Stimulated activated CD8-positive, alpha-beta memory T cell treated with anti-CD3 and anti-CD28 coated beads, Interleukin-15, amount 100 ng/mL, for 24 hours (primary cell): Measurements from ENCODE around the gene CCDC88C.

Experiments used
- DNase-seq: peaks from one replicate; pipeline ENCODE4 v3.0.0-alpha.2; 2020; ENCODE audit warnings: low read depth

The CCDC88C gene

DNA sequence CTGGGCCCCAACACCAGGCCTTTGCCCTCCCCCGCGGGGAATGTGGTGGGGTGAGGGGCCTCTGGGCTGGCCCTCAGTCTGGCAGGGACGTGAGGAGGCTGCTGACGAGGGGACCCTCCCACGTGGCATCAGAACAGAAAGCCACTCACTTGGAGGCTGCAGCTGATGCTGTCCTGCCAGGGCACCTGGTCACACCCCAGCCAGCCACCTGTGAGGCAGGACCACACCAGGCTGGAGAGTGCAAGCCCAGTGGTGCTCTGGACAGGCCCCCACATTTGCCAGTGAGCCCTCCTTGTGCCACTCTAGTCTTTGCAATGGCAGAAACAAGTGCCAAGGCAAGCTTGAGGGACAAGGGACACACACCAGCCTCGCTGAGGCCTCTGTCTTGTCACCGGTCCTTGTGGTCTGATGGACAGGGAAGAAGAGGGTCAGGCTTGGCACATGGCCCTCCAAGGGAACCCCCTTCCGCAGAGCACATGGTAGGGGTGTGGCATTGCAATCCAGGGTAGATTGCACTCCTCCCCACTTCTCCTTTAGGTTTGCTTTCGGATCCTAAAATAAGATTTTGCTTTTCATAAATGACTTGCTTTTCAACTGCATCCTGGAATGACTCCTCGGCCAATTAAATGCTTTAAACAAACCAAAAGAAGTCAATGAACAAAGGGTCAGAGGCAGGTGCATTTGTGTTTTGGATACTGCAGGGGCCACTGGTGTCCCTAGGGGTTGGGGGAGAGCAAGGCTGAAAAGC, 53.7 kb downstream of the CCDC88C start:
- DNase-seq, result no peak

DNA sequence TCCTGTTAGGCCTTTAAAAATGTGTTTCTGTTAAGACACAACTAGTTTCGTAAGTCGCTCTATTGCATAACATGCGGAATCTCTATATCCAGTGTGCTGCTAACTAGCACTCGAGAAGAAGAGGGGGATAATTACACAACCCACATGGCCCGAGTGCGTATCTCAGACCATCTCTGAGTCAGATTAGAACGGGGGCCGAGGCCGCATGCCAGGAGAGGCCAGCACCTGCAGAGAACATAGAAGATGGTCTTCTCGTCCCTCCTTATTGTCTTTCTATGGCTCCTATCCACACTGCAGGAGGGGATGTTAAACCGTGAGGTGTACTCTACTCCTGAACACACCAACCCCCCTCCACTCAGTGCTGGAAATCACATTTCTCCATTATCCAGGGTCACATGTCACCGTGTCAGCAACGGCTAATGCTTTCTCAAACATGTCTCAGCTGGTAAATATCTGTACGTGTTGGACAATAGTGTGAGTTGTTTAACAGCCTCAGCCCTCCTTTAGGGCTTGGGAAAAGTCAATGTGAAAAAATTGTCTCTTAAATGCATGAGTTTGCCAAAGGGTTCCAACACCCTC, 56.3 kb downstream of the CCDC88C start:
- no peak for DNase-seq

- no peak for DNase-seq
Observed at GRCh38 chr14:91360490-91361232, 57.0 kb downstream of the CCDC88C start.

DNA sequence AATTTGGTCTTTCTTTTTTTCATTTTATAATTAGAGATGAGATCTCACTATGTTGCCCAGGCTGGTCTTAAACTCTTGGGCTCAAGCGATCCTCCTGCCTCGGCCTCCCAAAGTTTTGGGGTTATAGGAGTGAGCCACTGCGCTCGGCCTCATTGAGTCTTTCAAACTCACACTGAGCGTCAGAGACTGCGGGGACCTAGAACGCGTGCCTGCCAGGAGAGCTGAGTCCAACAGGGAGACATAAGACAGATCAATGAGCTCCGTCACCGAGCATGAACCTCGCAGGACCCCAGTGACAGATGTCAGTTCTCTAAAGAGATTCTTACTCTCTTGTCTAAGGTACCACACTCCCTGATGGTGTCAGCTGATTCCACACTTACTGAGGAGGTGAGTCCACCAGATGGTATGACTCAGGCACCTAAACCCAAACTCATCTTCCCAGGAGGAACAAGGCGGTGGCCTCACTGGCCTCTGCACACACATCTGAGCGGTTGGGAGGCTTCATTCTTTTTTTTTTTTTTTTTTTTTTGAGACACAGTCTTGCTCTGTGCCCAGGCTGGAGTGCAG, 58.9 kb downstream of the CCDC88C start:
- DNase-seq, result no peak

GRCh38 chr14:91358025-91358319, 59.6 kb downstream of the CCDC88C start:
- no peak for DNase-seq

GRCh38 chr14:91357272-91358024, 60.2 kb downstream of the CCDC88C start:
- no peak for DNase-seq

- no peak for DNase-seq
Observed at GRCh38 chr14:91356181-91356763, 61.3 kb downstream of the CCDC88C start.

DNA sequence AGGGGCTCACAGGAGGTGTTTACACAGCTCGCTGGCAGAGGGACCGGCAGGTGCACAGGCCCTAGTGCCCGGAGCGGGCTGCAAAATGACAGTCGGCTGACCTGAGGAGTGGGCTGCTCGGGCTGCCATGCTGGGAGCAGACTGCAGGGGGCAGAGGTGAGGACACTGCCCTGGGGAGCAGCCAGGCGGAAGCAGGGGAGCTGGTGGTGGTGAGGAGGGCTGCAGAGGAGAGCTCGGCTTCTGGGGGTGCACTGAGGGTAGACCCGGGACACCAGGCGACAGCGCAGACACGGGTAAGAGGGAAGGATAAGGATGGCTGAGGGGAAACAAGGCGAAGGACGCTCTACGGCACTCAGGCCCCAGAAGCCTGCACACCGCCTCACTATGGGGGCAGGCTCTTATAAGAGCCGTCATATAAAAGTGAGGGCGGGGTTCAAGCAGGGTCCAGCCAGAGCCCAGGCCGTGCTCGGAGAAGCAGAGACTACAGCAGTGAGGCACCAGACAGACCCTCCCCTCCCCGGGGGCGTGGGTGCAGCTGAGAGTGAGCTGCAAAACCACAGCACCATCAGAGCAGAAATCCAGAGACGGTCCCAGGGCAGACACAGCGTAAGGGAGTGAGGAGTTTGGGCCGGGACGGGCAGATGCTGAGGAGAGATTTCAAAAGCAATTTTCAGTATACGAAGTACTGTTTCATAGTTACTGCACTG, 62.5 kb downstream of the CCDC88C start:
- DNase-seq, result no peak

DNA sequence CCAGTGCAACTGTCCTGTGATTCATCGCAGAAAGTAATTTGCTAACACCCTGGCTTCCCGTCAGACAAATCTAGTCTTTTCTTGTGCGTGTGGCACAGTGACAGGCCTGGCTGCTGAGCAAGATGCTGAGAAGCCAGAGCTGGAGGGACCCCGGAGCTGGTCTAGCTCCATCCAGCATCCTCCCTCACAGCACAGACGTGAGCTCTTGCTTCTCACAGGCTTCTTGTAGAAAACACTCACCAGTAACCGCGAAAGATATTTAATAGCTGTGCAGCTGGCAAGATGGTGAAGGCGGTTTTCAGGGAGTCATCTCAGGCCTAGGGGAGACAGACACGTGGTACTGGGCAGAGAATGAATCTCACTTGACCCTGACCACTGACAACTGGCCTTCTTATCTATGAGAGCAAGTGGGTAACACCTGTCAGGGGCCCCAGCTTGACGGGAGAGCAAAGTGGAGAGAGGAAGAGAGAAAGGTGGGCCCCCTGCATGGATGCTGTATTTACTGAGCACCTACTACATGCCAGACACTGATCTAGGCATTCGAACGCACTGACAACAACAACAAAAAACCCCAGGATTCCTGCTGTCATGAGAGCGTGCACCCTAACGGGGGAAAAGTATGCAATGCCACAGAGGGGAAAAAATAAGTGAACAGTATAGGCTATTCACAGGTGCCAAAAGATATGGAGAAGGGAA, 63.3 kb downstream of the CCDC88C start:
- DNase-seq, result no peak

DNA sequence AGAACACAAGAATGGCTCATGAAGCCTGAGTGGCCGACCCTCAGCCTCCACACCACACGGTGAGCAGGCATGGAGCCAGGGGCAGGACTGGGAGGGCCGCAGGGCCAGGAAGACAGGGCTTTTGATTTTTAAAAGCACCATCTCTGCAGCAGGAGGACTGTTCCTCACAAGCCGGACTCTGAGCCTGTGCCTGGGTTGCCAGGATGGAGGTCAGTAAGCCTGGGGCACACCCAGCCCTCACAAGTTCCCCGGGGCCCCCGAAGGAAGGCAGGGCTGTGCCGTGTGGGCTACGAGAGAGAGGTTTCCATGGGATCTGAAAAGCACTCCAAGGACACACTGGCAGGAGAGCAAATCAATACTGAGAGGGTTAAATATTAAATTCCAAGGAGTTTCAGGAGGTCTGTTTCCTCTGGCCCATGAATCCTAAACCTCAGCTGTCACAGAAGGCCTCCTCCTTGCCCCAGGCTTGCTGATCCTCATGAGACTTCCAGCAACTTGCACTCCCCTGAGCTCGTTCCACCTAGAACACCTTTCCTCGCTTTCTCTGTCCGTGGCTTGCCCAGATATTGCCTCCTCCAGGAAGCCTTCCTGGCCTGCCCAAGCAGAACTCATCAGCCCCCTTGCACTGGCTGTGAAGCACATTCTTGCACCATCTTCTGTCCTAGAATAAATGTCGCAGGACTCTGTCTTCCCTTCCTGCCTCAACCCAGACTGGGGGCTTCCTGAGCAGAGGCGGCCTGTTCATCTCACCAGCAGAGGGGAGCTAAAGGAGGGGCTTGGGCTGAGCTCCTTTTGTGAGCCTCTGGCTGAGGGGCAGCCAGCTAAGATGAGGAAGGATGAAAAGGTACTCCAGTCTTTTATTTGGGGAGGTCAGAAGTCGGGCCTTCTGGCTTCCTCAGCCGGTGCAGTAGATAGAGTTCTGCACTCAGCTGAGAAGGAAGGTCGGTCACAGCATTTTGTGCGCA, 64.6 kb downstream of the CCDC88C start:
- no peak for DNase-seq

- no peak for DNase-seq
Observed at GRCh38 chr14:91352053-91352452, 65.6 kb downstream of the CCDC88C start.

GRCh38 chr14:91351512-91351862, 66.1 kb downstream of the CCDC88C start:
- no peak for DNase-seq

DNA sequence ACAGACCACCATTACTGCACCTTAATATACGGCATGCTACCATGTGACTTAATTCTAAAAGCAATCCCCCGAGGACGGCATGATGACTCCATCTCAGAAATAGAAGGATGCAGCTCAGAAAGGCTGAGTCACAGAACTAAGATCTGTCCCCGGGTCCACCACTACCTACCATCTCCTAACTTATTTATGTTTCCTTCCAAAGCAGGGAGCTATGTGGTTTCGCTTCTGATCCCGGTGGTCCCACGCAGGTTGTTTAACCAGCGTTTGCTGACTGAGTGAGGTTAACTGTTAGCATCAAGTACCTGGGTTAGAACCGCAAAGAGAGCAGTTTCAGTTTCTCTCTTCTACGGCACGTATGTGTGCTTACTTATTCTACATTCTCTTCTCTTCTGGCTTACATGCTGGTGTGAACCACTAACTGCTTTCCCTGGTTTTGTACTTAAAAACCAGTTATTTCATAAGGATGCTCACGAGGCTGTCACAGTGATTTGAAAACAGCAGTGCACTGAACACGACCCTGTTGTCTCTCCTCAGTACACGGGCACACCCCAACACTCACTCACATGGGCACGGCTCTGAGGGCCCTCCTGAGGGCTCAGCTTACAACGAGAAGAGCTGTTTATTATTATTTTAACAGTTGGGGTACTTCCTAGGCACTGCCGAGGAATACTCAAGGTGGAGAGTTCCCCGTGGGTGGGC, 66.7 kb downstream of the CCDC88C start:
- DNase-seq, result no peak

DNA sequence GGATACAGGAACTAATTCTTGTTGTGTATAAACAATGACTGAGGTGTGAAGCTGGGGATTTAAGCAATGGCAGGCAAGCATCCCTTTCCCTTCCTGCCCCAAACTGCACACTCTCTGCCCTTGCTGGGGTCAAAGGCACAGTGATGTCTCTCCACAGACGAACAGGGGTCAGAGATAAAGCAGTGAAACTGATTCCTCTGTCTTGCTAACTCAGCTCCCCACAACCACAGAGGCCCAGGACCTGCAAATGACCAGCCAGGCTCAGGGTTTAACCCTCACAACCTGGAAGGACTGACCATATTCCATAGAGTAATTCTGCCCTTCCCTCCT, 67.2 kb downstream of the CCDC88C start:
- no peak for DNase-seq

GRCh38 chr14:91349481-91350074, 68.0 kb downstream of the CCDC88C start:
- no peak for DNase-seq

DNA sequence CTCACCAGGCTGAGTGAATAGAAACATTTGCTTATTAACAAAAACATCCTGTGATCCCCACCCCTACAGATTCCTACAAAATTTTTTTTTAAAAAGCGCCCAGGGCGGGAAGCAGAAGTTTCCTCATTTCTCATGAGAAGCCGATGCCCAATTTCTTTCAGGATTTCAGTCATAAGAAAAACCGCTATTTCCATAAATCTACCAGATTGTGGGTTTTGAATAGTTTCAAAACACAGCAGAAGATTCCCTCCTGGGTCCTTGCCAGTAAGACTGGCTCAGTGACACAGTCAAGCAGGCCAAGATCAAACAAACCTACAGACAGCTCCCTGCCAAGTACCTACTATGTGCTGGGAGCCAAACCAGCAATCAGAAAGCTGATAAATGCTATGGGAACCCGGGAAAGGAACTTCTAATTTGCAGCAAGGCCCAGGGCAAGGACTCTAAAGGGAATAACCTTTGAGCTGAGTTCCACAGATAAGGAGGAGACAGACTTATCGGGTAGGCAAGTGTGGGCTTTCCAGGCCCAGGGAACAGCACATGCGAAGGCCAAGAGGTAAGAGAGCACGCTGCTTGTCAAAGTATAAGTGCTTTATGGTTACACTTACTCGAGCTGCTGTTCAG, 68.7 kb downstream of the CCDC88C start:
- DNase-seq, result no peak

- DNase-seq, result no peak
Observed at GRCh38 chr14:91346838-91347173, 70.8 kb downstream of the CCDC88C start.

GRCh38 chr14:91344096-91344495, 73.5 kb downstream of the CCDC88C start:
- DNase-seq, result no peak
